Epithelial cell of proximal tubule (primary cell): Measurements from ENCODE around the gene ARL8A. TPM values are rescaled to one million over a fixed set of nuclear protein-coding genes. Genes with fewer than 3 reads are reported as not detected.

ENCODE experiments used
- DNase-seq: peaks from one replicate; pipeline ENCODE4 v3.0.0-alpha.2; 2011; ENCODE audit warnings: low read depth
- H3K4me3 ChIP-seq: 2 replicates; pipeline ENCODE4 v1.5.1; 2011; ENCODE audit warnings: low read depth, mild to moderate bottlenecking, low read length
- CTCF ChIP-seq: conservative IDR thresholded peaks from 2 replicates; pipeline ENCODE4 v1.5.1; 2012; ENCODE audit warnings: low read depth, mild to moderate bottlenecking, low read length
- total RNA-seq: library from RNA; depleted of rRNA; stranded (reverse); fragments of >200 nt; gene quantifications from 2 replicates; pipeline ENCODE4 v1.2.3, GENCODE V29; 2015

ARL8A gene
- total RNA-seq, 1 donor from 2014 or later, result 47.0 TPM

- no peak for DNase-seq
- H3K4me3 ChIP-seq, result no peak overlapping the region
- no peak for TF ChIP-seq CTCF
Observed at GRCh38 chr1:202107321-202107761, 37.2 kb downstream of the ARL8A start.

- H3K4me3 ChIP-seq, result no peak overlapping the region
- DNase-seq, result no peak
- TF ChIP-seq CTCF, result no peak
Observed at GRCh38 chr1:202106340-202107254, 37.9 kb downstream of the ARL8A start.

- DNase-seq, result peak; percentile 78
- no peak for TF ChIP-seq CTCF
- no peak overlapping the region for H3K4me3 ChIP-seq
Observed at GRCh38 chr1:202105571-202106339, 38.8 kb downstream of the ARL8A start.

GRCh38 chr1:202104073-202104472 lies 40.5 kb downstream of the ARL8A start:
- DNase-seq, result no peak
- TF ChIP-seq CTCF, result no peak
- no peak overlapping the region for H3K4me3 ChIP-seq

- DNase-seq, result no peak
- no peak for TF ChIP-seq CTCF
- no peak overlapping the region for H3K4me3 ChIP-seq
Observed at GRCh38 chr1:202101184-202101583, 43.4 kb downstream of the ARL8A start.

- no peak overlapping the region for H3K4me3 ChIP-seq
- DNase-seq, result no peak
- no peak for TF ChIP-seq CTCF
Observed at GRCh38 chr1:202093858-202094257, 50.7 kb downstream of the ARL8A start.
